Neural cell (in vitro differentiated cells): ENCODE data around the gene SART3. TPM values are rescaled to one million over a fixed set of nuclear protein-coding genes. Genes with fewer than 3 reads are reported as not detected.

ENCODE experiments used
- H2AFZ ChIP-seq: fragments of 200-600, 300-800 bp; sonication (generic), shearing (Covaris generic); 2 replicates; pipeline ENCODE4 v1.6.0; 2014; ENCODE audit warnings: low read depth, mild to moderate bottlenecking, antibody characterized with exemption, low read length, moderate library complexity
- H3F3A ChIP-seq: fragments of 200-600 bp; shearing (Covaris generic); 2 replicates; pipeline ENCODE4 v1.6.1; 2016; ENCODE audit warnings: mild to moderate bottlenecking, moderate library complexity, mixed read lengths, antibody characterized with exemption, low read length; ENCODE audit not compliant: insufficient read depth, poor library complexity, severe bottlenecking
- H3K27ac ChIP-seq: fragments of 200-600, 300-800 bp; sonication (generic), shearing (Covaris generic); 2 replicates; pipeline ENCODE4 v1.5.1; 2014; ENCODE audit warnings: mild to moderate bottlenecking, low read length, moderate library complexity
- H3K27me3 ChIP-seq: fragments of 300-800, 200-600 bp; sonication (generic), shearing (Covaris generic); 2 replicates; pipeline ENCODE4 v1.6.0; 2014; ENCODE audit warnings: mild to moderate bottlenecking, low read depth, low read length, moderate library complexity; ENCODE audit not compliant: insufficient read depth
- H3K36me3 ChIP-seq: fragments of 300-800, 200-600 bp; sonication (generic), shearing (Covaris generic); 2 replicates; pipeline ENCODE4 v1.5.1; 2014; ENCODE audit warnings: mild to moderate bottlenecking, antibody characterized with exemption, low read length, moderate library complexity; ENCODE audit not compliant: insufficient read depth
- H3K4me2 ChIP-seq: fragments of 300-800, 200-600 bp; sonication (generic), shearing (Covaris generic); 2 replicates; pipeline ENCODE4 v1.6.0; 2014; ENCODE audit warnings: mild to moderate bottlenecking, low read length
- H3K4me3 ChIP-seq: fragments of 300-800, 200-600 bp; sonication (generic), shearing (Covaris generic); 2 replicates; pipeline ENCODE4 v1.5.1; 2014; ENCODE audit warnings: mild to moderate bottlenecking, low read length, moderate library complexity
- H3K79me2 ChIP-seq: fragments of 200-600 bp; shearing (Covaris generic); replicated peaks from 2 replicates; pipeline ENCODE4 v1.6.0; 2014; ENCODE audit warnings: mild to moderate bottlenecking, low read length, moderate library complexity; ENCODE audit not compliant: insufficient read depth
- H3K9ac ChIP-seq: fragments of 300-800, 200-600 bp; sonication (generic), shearing (Covaris generic); 2 replicates; pipeline ENCODE4 v1.6.1; 2016; ENCODE audit warnings: mild to moderate bottlenecking, low read length, mixed read lengths
- H3K9me2 ChIP-seq: fragments of 200-600 bp; shearing (Covaris generic); 2 replicates; pipeline ENCODE4 v1.6.1; 2016; ENCODE audit warnings: mild to moderate bottlenecking, low read length, mixed read lengths; ENCODE audit not compliant: insufficient read depth
- H3K9me3 ChIP-seq: fragments of 200-600, 300-800 bp; sonication (generic), shearing (Covaris generic); 2 replicates; pipeline ENCODE4 v1.6.1; 2016; ENCODE audit warnings: mild to moderate bottlenecking, mixed run types, low read length, moderate library complexity, mixed read lengths
- H4K20me1 ChIP-seq: fragments of 200-600 bp; shearing (Covaris generic); 2 replicates; pipeline ENCODE4 v1.6.1; 2016; ENCODE audit warnings: mild to moderate bottlenecking, mixed run types; ENCODE audit not compliant: insufficient read depth
- EP300 ChIP-seq: fragments of 450-650 bp; conservative IDR thresholded peaks from 2 replicates; pipeline ENCODE4 v1.6.1; 2014; ENCODE audit warnings: antibody characterized with exemption, mild to moderate bottlenecking, moderate library complexity; ENCODE audit not compliant: poor library complexity, severe bottlenecking
- EZH2 ChIP-seq: fragments of 200-600, 300-800 bp; shearing (Covaris generic), sonication (generic); IDR thresholded peaks from 2 replicates; pipeline ENCODE4 v1.6.1; 2014; ENCODE audit warnings: antibody characterized with exemption, low read length, borderline replicate concordance, mild to moderate bottlenecking; ENCODE audit not compliant: insufficient read depth, poor library complexity, severe bottlenecking
- MXI1 ChIP-seq: fragments of 450-650 bp; conservative IDR thresholded peaks from 2 replicates; pipeline ENCODE4 v1.6.1; 2014; ENCODE audit warnings: antibody characterized with exemption, mild to moderate bottlenecking; ENCODE audit not compliant: poor library complexity, severe bottlenecking
- POLR2AphosphoS5 ChIP-seq: IDR thresholded peaks from 2 replicates; pipeline ENCODE4 v1.6.1; 2012
- RAD21 ChIP-seq: fragments of 450-650 bp; conservative IDR thresholded peaks from 2 replicates; pipeline ENCODE4 v1.6.1; 2014; ENCODE audit warnings: antibody characterized with exemption, mild to moderate bottlenecking, moderate library complexity
- SMC3 ChIP-seq: fragments of 450-650 bp; conservative IDR thresholded peaks from 2 replicates; pipeline ENCODE4 v1.6.1; 2014; ENCODE audit warnings: antibody characterized with exemption, mild to moderate bottlenecking, moderate library complexity; ENCODE audit not compliant: poor library complexity
- TAF1 ChIP-seq: IDR thresholded peaks from 2 replicates; pipeline ENCODE4 v1.6.1; 2012; ENCODE audit warnings: low read depth
- polyA plus RNA-seq: library from polyadenylated mRNA; depleted of rRNA; stranded (reverse); fragments of >200 nt; gene quantifications from 2 replicates; pipeline ENCODE4 v1.2.3, GENCODE V29; 2014
- TF ChIP-seq, protein P1 (sequence below): IDR thresholded peaks from 2 replicates; pipeline ENCODE4 v1.6.1; 2012; ENCODE audit warnings: borderline replicate concordance
- TF ChIP-seq, protein P2 (sequence below): fragments of 450-650 bp; IDR thresholded peaks from 2 replicates; pipeline ENCODE4 v1.5.1; 2014; ENCODE audit warnings: antibody characterized with exemption, mild to moderate bottlenecking, moderate library complexity; ENCODE audit not compliant: poor library complexity, severe bottlenecking

SART3 gene
- polyA plus RNA-seq, 1 donor from 2014 or later = 71.0 TPM

DNA sequence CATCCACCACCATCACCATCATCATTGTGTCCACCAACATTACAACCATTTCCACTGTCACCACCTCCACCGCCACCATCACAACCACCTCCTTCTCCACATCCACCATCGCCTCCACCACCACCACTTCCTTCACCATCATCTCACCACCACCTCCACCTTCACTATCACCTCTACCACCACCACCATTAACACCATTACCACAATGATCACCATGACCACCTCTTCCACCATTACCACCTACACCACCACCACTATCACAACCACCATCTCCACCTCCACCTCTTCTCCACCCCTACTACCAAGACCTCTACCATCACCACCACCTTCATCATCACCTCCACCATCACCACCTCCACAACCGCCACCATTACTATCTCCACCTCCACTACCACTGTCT is 17.8 kb upstream of the SART3 start:
- Histone ChIP-seq H3K4me2 (no peak overlapping the region), H3K9me2 (no peaks in the 10 kb centered on the region), H3K9ac (no peak overlapping the region), H3K27ac (no peak overlapping the region), H3F3A (no peaks in the 10 kb centered on the region), H3K79me2 (no peaks in the 10 kb centered on the region), H3K27me3 (no peaks in the 10 kb centered on the region), H3K4me3 (no peak overlapping the region), H3K36me3 (no peaks in the 10 kb centered on the region), H3K9me3 (no peaks in the 10 kb centered on the region), H4K20me1 (no peaks in the 10 kb centered on the region), H2AFZ (no peak overlapping the region)
- TF ChIP-seq, protein P1, sequence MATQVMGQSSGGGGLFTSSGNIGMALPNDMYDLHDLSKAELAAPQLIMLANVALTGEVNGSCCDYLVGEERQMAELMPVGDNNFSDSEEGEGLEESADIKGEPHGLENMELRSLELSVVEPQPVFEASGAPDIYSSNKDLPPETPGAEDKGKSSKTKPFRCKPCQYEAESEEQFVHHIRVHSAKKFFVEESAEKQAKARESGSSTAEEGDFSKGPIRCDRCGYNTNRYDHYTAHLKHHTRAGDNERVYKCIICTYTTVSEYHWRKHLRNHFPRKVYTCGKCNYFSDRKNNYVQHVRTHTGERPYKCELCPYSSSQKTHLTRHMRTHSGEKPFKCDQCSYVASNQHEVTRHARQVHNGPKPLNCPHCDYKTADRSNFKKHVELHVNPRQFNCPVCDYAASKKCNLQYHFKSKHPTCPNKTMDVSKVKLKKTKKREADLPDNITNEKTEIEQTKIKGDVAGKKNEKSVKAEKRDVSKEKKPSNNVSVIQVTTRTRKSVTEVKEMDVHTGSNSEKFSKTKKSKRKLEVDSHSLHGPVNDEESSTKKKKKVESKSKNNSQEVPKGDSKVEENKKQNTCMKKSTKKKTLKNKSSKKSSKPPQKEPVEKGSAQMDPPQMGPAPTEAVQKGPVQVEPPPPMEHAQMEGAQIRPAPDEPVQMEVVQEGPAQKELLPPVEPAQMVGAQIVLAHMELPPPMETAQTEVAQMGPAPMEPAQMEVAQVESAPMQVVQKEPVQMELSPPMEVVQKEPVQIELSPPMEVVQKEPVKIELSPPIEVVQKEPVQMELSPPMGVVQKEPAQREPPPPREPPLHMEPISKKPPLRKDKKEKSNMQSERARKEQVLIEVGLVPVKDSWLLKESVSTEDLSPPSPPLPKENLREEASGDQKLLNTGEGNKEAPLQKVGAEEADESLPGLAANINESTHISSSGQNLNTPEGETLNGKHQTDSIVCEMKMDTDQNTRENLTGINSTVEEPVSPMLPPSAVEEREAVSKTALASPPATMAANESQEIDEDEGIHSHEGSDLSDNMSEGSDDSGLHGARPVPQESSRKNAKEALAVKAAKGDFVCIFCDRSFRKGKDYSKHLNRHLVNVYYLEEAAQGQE = no peak
- TF ChIP-seq, protein P2, sequence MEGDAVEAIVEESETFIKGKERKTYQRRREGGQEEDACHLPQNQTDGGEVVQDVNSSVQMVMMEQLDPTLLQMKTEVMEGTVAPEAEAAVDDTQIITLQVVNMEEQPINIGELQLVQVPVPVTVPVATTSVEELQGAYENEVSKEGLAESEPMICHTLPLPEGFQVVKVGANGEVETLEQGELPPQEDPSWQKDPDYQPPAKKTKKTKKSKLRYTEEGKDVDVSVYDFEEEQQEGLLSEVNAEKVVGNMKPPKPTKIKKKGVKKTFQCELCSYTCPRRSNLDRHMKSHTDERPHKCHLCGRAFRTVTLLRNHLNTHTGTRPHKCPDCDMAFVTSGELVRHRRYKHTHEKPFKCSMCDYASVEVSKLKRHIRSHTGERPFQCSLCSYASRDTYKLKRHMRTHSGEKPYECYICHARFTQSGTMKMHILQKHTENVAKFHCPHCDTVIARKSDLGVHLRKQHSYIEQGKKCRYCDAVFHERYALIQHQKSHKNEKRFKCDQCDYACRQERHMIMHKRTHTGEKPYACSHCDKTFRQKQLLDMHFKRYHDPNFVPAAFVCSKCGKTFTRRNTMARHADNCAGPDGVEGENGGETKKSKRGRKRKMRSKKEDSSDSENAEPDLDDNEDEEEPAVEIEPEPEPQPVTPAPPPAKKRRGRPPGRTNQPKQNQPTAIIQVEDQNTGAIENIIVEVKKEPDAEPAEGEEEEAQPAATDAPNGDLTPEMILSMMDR = no peak
- TF ChIP-seq EZH2 (no peak), POLR2AphosphoS5 (no peak), TAF1 (no peak), SMC3 (no peak), RAD21 (no peak), EP300 (no peak), MXI1 (no peak)

- Histone ChIP-seq H2AFZ (no peak overlapping the region), H3K9me2 (no peaks in the 10 kb centered on the region), H3F3A (no peaks in the 10 kb centered on the region), H4K20me1 (no peaks in the 10 kb centered on the region), H3K9ac (no peak overlapping the region), H3K4me3 (no peak overlapping the region), H3K27me3 (no peaks in the 10 kb centered on the region), H3K27ac (no peak overlapping the region), H3K36me3 (no peaks in the 10 kb centered on the region), H3K79me2 (no peaks in the 10 kb centered on the region), H3K9me3 (no peaks in the 10 kb centered on the region), H3K4me2 (no peak overlapping the region)
- TF ChIP-seq SMC3 (no peak), RAD21 (no peak)
Measured at GRCh38 chr12:108578264-108578663, 17.3 kb upstream of the SART3 start.

- no peaks in the 10 kb centered on the region for H3F3A ChIP-seq
- no peak overlapping the region for H2AFZ ChIP-seq
- no peaks in the 10 kb centered on the region for H3K36me3 ChIP-seq
- H3K4me2 ChIP-seq = no peak overlapping the region
- no peak overlapping the region for H3K9ac ChIP-seq
- H3K9me3 ChIP-seq = no peaks in the 10 kb centered on the region
- no peaks in the 10 kb centered on the region for H3K9me2 ChIP-seq
- no peaks in the 10 kb centered on the region for H4K20me1 ChIP-seq
- no peaks in the 10 kb centered on the region for H3K27me3 ChIP-seq
- TF ChIP-seq RAD21 (no peak), POLR2AphosphoS5 (no peak), SMC3 (no peak), TAF1 (no peak), MXI1 (no peak), EZH2 (no peak), EP300 (no peak)
- TF ChIP-seq, protein P2 = no peak
- H3K79me2 ChIP-seq = no peaks in the 10 kb centered on the region
- no peak overlapping the region for H3K4me3 ChIP-seq
- H3K27ac ChIP-seq = no peak overlapping the region
Measured at GRCh38 chr12:108577458-108577857, 16.5 kb upstream of the SART3 start.
